GM13977 (cell line): Measurements from ENCODE around the gene TARS1.

Experiments
- DNase-seq: peaks from one replicate; pipeline ENCODE4 v3.0.0; 2012; ENCODE audit warnings: low spot score
- CTCF ChIP-seq: IDR thresholded peaks from 2 replicates; pipeline ENCODE4 v1.5.1; 2012; ENCODE audit warnings: mild to moderate bottlenecking, control low read depth; ENCODE audit not compliant: insufficient read depth; ENCODE audit errors: extremely low read depth, missing control alignments
- in situ Hi-C: fragments of 300-500 bp; cut with MboI; formaldehyde crosslinking; loops from one replicate; pipeline ENCODE4 v1.12.0; 2022; ENCODE audit warnings: low sequenced_read_pairs, low pct_unique_long_range_greater_than_20kb, mixed read lengths, inconsistent platforms; ENCODE audit not compliant: unreplicated experiment

The TARS1 gene

GRCh38 chr5:33409435-33410170, 31.2 kb upstream of the TARS1 start:
- in situ Hi-C loops, result loop anchor here (25.0 kb wide), 1 partner anchor 697 kb away; the partner anchor contains the start of gene NPR3
- DNase-seq, result no peak
- TF ChIP-seq CTCF, result no peak

GRCh38 chr5:33410221-33410620, 30.5 kb upstream of the TARS1 start:
- in situ Hi-C loops, result loop anchor here (25.0 kb wide), 1 partner anchor 698 kb away; the partner anchor contains the start of gene NPR3
- DNase-seq, result no peak
- no peak for TF ChIP-seq CTCF

- no peak for DNase-seq
- no peak for TF ChIP-seq CTCF
- in situ Hi-C loops, result loop anchor here (25.0 kb wide), 1 partner anchor 699 kb away; the partner anchor contains the start of gene NPR3
Observed at GRCh38 chr5:33411498-33411897, 29.3 kb upstream of the TARS1 start.

- no peak for TF ChIP-seq CTCF
- in situ Hi-C loops, result loop anchor here (25.0 kb wide), 1 partner anchor 704 kb away; the partner anchor contains the start of gene NPR3
- DNase-seq, result no peak
Observed at GRCh38 chr5:33415811-33416354, 24.9 kb upstream of the TARS1 start.

GRCh38 chr5:33417632-33418031, 23.1 kb upstream of the TARS1 start:
- in situ Hi-C loops, result loop anchor here (25.0 kb wide), 1 partner anchor 705 kb away; the partner anchor contains the start of gene NPR3
- DNase-seq, result no peak
- TF ChIP-seq CTCF, result no peak

GRCh38 chr5:33420946-33421345, 19.8 kb upstream of the TARS1 start:
- TF ChIP-seq CTCF, result no peak
- no peak for DNase-seq
- in situ Hi-C loops, result loop anchor here (25.0 kb wide), 1 partner anchor 709 kb away; the partner anchor contains the start of gene NPR3
